PC-9 (cell line): ENCODE data around the gene GSTO2. TPM values are rescaled to one million over a fixed set of nuclear protein-coding genes. Genes with fewer than 3 reads are reported as not detected.

Experiments
- BruUV-seq: library from RNA; stranded (reverse); fragments of 400-500 nt; replicated peaks from 2 replicates; lab custom pipeline; 2021; lab: Mats Ljungman, UMichigan
- CTCF ChIA-PET: fragments of 300-600 bp; sonication (Branson Sonifier 250); formaldehyde crosslinking; loops from one replicate; lab custom pipeline; 2022; ENCODE audit warnings: antibody characterized with exemption; lab: Charles Lee
- POLR2A ChIA-PET: fragments of 300-600 bp; sonication (Branson Sonifier 250); formaldehyde crosslinking; loops from one replicate; lab custom pipeline; 2022; ENCODE audit warnings: antibody characterized with exemption; ENCODE audit not compliant: unreplicated experiment; lab: Charles Lee
- DNase-seq, 2 experiments: peaks; one replicate each; pipeline versions ENCODE4 v3.0.0 to v3.0.0-alpha.2; 2015 to 2022; ENCODE audit warnings: mixed read lengths in 1 of 2
- H2AFZ ChIP-seq: fragments of 200-600 bp; sonication (generic); 2 replicates; pipeline ENCODE4 v1.8.1; 2017; ENCODE audit warnings: antibody characterized with exemption
- H3F3A ChIP-seq: fragments of 200-600 bp; sonication (generic); 2 replicates; pipeline ENCODE4 v1.8.1; 2017; ENCODE audit warnings: antibody characterized with exemption, mild to moderate bottlenecking, low read depth; ENCODE audit not compliant: insufficient read depth
- H3K27ac ChIP-seq: fragments of 200-600 bp; sonication (generic); 2 replicates; pipeline ENCODE4 v1.6.1; 2016; ENCODE audit warnings: mixed run types
- H3K27me3 ChIP-seq: fragments of 200-600 bp; sonication (generic); 2 replicates; pipeline ENCODE4 v1.6.1; 2016; ENCODE audit warnings: low read depth, mixed run types; ENCODE audit not compliant: insufficient read depth
- H3K36me3 ChIP-seq: fragments of 200-600 bp; sonication (generic); 2 replicates; pipeline ENCODE4 v1.6.1; 2016; ENCODE audit warnings: low read depth, mixed run types
- H3K4me1 ChIP-seq: fragments of 200-600 bp; sonication (generic); replicated peaks from 2 replicates; pipeline ENCODE4 v1.6.1; 2016; ENCODE audit warnings: mixed run types; ENCODE audit not compliant: insufficient read depth
- H3K4me2 ChIP-seq: fragments of 200-600 bp; sonication (generic); 2 replicates; pipeline ENCODE4 v1.6.1; 2017; ENCODE audit warnings: mixed run types
- H3K4me3 ChIP-seq: fragments of 200-600 bp; sonication (generic); 2 replicates; pipeline ENCODE4 v1.6.1; 2016; ENCODE audit warnings: mixed run types
- H3K79me2 ChIP-seq: fragments of 200-600 bp; sonication (generic); 2 replicates; pipeline ENCODE4 v1.6.1; 2017; ENCODE audit warnings: low read depth, mixed run types
- H3K9me2 ChIP-seq: fragments of 200-600 bp; sonication (generic); 2 replicates; pipeline ENCODE4 v1.8.1; 2017; ENCODE audit warnings: mild to moderate bottlenecking; ENCODE audit not compliant: insufficient read depth
- H3K9me3 ChIP-seq: fragments of 200-600 bp; sonication (generic); 2 replicates; pipeline ENCODE4 v1.8.1; 2016; ENCODE audit warnings: low read depth; ENCODE audit not compliant: insufficient read depth
- H4K20me1 ChIP-seq: fragments of 200-600 bp; sonication (generic); 2 replicates; pipeline ENCODE4 v1.8.1; 2017; ENCODE audit not compliant: insufficient read depth
- EZH2 ChIP-seq: fragments of 200-600 bp; sonication (generic); IDR thresholded peaks from 2 replicates; pipeline ENCODE4 v1.8.0; 2017; ENCODE audit warnings: antibody characterized with exemption, low read depth
- intact Hi-C: fragments of 100-400 bp; cut with micrococcal nuclease; formaldehyde crosslinking; loops from one replicate; pipeline ENCODE4 v1.10.0; 2022; ENCODE audit not compliant: unreplicated experiment
- total RNA-seq: library from RNA; stranded (reverse); gene quantifications from 2 replicates; pipeline ENCODE4 v1.2.3, GENCODE V29; 2021
- TF ChIP-seq, protein P1 (sequence below): fragments of 200-600 bp; sonication (generic); conservative IDR thresholded peaks from 2 replicates; pipeline ENCODE4 v1.6.1; 2017; ENCODE audit warnings: mixed run types, antibody characterized with exemption, mild to moderate bottlenecking, moderate library complexity

Gene GSTO2
- total RNA-seq, 1 experiment from 2014 or later: 3.3 TPM

DNA sequence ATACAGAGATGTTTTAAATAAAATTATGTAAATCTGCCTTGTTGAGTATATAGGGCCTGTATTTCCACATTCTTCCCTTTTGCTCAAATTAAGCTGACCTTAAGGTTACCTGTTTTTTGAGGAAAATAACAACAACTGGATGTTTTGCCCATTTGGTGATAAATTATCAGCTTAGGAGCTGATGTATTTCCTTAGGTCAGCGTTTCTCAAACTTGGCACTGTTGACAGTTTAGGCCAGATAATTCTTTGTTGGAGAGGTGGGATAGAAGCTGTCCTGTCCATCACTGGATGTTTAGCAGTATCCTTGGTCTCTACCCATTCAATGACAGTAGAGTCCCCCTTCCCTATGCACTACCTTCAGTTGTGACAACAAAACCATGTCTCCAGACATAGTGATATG, 7.2 kb downstream of the GSTO2 start:
- no TSS peak for BruUV-seq
- H3K9me3 ChIP-seq: no peaks in the 10 kb centered on the region
- no peaks in the 10 kb centered on the region for H3K36me3 ChIP-seq
- H3K79me2 ChIP-seq: no peaks in the 10 kb centered on the region
- H2AFZ ChIP-seq: no peak overlapping the region
- no peaks in the 10 kb centered on the region for H3K9me2 ChIP-seq
- TF ChIP-seq, protein P1, sequence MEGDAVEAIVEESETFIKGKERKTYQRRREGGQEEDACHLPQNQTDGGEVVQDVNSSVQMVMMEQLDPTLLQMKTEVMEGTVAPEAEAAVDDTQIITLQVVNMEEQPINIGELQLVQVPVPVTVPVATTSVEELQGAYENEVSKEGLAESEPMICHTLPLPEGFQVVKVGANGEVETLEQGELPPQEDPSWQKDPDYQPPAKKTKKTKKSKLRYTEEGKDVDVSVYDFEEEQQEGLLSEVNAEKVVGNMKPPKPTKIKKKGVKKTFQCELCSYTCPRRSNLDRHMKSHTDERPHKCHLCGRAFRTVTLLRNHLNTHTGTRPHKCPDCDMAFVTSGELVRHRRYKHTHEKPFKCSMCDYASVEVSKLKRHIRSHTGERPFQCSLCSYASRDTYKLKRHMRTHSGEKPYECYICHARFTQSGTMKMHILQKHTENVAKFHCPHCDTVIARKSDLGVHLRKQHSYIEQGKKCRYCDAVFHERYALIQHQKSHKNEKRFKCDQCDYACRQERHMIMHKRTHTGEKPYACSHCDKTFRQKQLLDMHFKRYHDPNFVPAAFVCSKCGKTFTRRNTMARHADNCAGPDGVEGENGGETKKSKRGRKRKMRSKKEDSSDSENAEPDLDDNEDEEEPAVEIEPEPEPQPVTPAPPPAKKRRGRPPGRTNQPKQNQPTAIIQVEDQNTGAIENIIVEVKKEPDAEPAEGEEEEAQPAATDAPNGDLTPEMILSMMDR: no peak
- TF ChIP-seq EZH2: no peak
- intact Hi-C loops: no loop called here
- DNase-seq: no peak
- no peaks in the 10 kb centered on the region for H3K27me3 ChIP-seq
- no peaks in the 10 kb centered on the region for H3F3A ChIP-seq
- CTCF ChIA-PET: interaction anchor here (0.6 kb wide), 1 partner anchor 667 kb away, joined by 3 read pairs; no protein-coding TSS in a partner anchor
- no peaks in the 10 kb centered on the region for H4K20me1 ChIP-seq
- H3K4me1 ChIP-seq: peaks cover 7% of the 10 kb centered on the region; the same call in 1 of the 2 replicates
- no peak overlapping the region for H3K27ac ChIP-seq
- POLR2A ChIA-PET: interaction anchor here (1.1 kb wide), 1 partner anchor 21 kb away, joined by 3 read pairs; the partner anchor contains the start of gene GSTO1
- no peak overlapping the region for H3K4me3 ChIP-seq
- 0 out of 2 replicates have a peak overlapping the region, but pooled peaks have one; percentile 84 for H3K4me2 ChIP-seq

DNA sequence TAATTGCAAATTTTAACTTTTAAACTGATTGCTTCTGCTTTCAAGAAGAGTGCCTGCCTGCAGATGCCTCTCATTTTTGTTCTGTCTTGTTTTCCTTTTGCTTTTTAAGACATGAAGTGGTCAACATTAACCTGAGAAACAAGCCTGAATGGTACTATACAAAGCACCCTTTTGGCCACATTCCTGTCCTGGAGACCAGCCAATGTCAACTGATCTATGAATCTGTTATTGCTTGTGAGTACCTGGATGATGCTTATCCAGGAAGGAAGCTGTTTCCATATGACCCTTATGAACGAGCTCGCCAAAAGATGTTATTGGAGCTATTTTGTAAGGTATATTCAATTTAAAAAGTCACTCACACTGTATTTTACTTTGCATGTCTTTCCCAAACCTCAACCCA, 8.8 kb downstream of the GSTO2 start:
- Histone ChIP-seq H2AFZ (no peak overlapping the region), H3K36me3 (no peaks in the 10 kb centered on the region), H3K4me3 (no peak overlapping the region), H4K20me1 (no peaks in the 10 kb centered on the region), H3K9me2 (no peaks in the 10 kb centered on the region), H3K27ac (no peak overlapping the region), H3K9me3 (no peaks in the 10 kb centered on the region), H3K79me2 (no peaks in the 10 kb centered on the region), H3K27me3 (no peaks in the 10 kb centered on the region), H3K4me1 (peaks cover 7% of the 10 kb centered on the region; the same call in 1 of the 2 replicates), H3F3A (no peaks in the 10 kb centered on the region), H3K4me2 (no peak overlapping the region)
- TF ChIP-seq, protein P1: no peak
- TF ChIP-seq EZH2: no peak
- intact Hi-C loops: no loop called here
- ChIA-PET CTCF (no interaction called here), POLR2A (no interaction called here)
- BruUV-seq: no TSS peak
- no peak for DNase-seq

DNA sequence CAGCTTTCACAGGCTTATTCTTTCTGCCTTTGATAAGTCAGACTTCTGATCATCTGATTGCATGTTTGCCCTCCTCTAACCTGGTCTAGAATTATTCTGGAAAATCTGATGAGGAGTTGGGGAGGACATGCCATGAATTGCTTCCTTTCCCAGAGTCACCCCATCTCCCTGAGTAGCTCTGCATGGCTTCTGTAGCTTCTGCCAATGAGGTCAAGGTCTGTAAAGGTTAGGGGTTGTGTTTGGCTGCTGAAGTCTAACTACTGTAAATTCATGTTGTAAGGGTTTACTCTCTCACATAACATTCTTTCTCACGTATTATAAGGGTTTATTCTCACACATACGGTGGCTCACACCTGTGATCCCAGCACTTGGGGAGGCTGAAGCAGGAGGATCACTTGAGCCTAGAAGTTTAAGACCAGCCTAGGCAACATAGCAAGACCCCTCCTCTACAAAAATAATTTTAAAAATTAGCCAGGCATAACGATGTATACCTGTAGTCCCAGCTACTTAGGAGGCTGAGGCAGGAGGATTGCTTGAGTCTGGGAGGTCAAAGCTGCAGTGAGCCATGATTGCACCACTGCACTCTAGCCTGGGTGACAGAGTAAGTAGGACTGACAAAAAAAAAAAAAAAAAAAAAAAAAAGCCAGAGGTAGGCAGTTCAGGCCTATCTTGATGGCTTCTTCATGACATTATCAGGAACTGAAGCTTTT, 10.7 kb downstream of the GSTO2 start:
- Histone ChIP-seq H4K20me1 (no peaks in the 10 kb centered on the region), H3K4me3 (no peak overlapping the region), H2AFZ (no peak overlapping the region), H3K27me3 (no peaks in the 10 kb centered on the region), H3K36me3 (no peaks in the 10 kb centered on the region), H3K27ac (no peak overlapping the region), H3F3A (no peaks in the 10 kb centered on the region), H3K9me2 (no peaks in the 10 kb centered on the region), H3K4me2 (no peak overlapping the region), H3K4me1 (peaks cover under 1% of the 10 kb centered on the region; the same call in 1 of the 2 replicates), H3K9me3 (no peaks in the 10 kb centered on the region), H3K79me2 (no peaks in the 10 kb centered on the region)
- ChIA-PET POLR2A (no interaction called here), CTCF (no interaction called here)
- no peak for DNase-seq
- intact Hi-C loops: no loop called here
- no peak for TF ChIP-seq EZH2
- TF ChIP-seq, protein P1: no peak
- BruUV-seq: no TSS peak
